GOT3 (cell line): ENCODE measurements around the gene CSGALNACT2.

Experiments used
- DNase-seq: peaks from one replicate; lab custom pipeline; 2025; ENCODE audit warnings: mixed read lengths; lab: John Stamatoyannopoulos, UW

Gene CSGALNACT2

DNA sequence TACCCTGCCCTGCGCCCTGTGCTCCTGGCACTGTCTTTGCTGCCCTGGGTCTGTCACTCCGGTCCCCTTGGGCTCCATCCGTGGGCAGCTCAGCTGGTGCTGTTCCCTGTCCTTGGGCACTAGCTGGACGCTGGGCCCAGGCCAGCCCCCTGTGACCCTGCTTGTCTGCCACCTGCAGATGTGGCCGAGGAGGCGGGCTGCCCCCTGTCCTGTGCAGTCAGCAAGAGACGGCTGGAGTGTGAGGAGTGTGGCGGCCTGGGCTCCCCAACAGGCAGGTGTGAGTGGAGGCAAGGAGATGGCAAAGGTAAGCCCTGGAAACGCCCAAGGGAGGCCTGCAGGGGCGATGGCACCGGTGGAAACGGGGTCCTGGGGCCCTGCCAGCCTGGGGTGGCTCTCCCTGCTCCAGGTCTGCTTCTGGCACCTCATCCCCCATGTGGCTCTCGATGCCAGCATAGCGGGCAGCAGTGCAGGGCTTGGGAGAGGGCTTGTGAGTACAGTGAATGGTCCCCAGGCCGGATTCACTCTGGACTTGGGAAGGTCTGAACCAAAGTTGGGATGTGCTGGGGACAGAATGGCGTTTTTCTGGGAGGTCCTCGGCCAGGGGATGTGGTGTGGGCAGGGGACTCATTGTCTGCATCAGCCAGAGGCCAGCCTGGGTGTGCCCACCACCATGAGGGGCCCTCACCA, 26.2 kb upstream of the CSGALNACT2 start:
- DNase-seq = no peak

DNA sequence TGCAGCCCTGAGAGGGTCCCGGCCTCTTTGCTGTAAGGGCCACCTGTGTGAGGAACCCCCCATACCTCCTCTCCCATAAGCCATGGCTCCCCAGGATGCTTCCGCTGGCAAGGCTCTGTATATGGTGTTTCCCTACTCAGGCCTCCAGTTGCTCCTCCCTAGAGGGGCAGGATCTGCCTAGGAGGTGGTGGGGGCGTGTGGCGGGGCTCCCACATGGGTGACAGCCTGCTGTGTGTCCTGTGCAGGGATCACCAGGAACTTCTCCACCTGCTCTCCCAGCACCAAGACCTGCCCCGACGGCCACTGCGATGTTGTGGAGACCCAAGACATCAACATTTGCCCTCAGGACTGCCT, 25.7 kb upstream of the CSGALNACT2 start:
- no peak for DNase-seq

DNA sequence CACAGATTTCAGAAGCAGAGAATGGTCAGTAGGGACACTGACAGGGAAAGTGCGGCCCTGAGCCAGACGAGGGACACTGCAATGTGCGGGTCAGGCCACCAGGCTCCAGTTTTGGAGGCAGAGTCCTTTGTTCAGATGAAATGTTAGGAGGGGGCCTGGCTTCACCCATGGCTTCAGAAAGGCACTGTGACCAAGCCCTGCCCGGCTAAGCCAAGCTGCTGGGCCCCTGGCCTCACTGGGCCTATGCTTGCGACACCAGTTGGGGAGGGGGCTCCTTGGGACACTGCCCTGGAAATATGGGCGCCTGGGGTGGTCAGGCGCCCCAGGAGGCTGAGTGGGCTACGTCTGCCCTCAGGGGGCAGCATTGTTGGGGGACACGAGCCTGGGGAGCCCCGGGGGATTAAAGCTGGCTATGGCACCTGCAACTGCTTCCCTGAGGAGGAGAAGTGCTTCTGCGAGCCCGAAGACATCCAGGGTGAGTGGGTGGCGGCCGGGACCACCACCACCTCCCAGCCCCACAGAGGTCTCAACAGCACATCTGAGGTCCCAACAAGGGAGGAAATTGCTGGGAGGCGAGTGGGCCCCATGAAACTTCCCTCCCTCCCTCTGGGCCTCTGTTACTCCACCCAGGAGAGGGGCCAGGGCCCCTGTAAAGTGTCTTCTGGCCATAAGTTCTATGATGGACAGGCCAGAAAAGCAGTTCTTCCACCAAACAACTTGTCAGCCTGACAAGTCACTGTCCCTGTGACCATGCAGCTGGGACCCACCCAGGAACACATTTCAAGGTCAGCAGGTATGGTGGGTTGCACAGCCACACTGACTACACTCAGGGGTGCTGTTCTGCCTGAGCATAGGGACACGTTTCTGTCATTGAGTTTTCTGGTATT, 24.8 kb upstream of the CSGALNACT2 start:
- no peak for DNase-seq

GRCh38 chr10:43114088-43114742, 24.0 kb upstream of the CSGALNACT2 start:
- DNase-seq = no peak

GRCh38 chr10:43114743-43115611, 23.3 kb upstream of the CSGALNACT2 start:
- no peak for DNase-seq

- DNase-seq = no peak
These were observed 22.2 kb upstream of the CSGALNACT2 start for GRCh38 chr10:43115881-43116595.

- DNase-seq = no peak
These were observed 21.6 kb upstream of the CSGALNACT2 start for GRCh38 chr10:43116596-43116995.

- no peak for DNase-seq
These were observed 21.0 kb upstream of the CSGALNACT2 start for GRCh38 chr10:43117031-43117776.

DNA sequence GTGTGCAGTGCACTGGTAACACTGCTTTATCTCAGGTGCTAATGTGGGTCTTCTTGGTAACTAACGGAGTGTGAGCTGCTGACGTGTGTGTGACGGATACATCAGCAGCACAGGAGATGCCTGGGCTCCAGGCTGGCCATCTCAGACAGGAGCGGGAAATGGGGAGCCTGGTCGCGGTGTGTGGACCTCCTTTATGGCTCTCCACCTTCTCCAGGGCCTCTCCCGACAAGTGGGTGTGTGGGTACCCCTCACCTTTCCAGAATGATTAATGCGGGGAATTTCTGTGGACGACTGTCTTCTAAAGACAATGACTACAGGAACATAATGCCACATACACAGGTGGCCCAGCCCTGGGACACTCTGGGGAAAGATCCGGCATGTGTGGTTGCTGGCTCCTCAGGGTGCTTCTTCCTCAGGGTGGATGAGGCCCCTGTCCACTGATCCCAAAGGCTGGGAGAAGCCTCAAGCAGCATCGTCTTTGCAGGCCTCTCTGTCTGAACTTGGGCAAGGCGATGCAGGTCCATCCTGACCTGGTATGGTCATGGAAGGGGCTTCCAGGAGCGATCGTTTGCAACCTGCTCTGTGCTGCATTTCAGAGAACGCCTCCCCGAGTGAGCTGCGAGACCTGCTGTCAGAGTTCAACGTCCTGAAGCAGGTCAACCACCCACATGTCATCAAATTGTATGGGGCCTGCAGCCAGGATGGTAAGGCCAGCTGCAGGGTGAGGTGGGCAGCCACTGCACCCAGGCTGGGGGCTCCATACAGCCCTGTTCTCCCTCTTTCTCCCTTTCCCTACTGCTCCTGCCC, 20.3 kb upstream of the CSGALNACT2 start:
- DNase-seq = no peak

DNA sequence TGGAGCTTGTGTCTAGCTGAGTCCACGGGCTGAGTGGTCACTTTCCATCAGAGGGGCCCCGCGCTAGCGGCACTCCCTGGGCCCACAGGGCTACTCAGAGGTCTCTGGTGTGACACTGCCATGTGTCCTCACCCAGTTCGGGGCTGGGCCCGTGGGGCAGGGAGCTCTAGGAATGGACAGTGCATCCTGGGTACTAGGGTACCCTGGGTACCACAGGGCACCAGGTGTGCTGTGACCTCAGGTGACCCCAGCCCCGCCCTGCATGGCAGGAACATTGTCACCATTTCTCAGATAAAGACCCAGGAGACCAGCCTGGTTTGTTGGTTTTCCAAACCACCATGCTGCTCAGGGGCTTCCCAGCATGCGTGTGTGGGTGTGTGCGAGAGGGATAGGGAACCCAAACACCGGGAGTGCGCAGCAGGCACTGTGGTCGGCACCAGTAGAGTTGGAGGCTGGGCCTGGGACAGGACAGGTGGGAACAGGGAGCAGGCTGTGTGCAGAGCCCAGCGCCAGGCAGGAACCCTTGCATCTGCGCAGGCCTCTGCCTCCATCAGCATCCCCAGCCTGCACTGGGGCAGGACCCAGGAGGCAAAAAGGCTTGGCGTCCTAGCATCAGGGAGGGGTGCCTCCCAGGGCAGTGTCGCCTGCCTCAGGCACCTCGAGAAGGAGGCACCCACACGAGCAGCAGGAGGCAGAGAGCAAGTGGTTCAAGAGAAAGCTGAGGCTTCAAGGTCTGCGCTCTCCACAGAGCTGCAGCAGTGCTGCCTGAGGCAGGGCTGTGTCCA, 19.4 kb upstream of the CSGALNACT2 start:
- DNase-seq = no peak

GRCh38 chr10:43119416-43120115, 18.7 kb upstream of the CSGALNACT2 start:
- no peak for DNase-seq

GRCh38 chr10:43120116-43120928, 17.9 kb upstream of the CSGALNACT2 start:
- DNase-seq = no peak

DNA sequence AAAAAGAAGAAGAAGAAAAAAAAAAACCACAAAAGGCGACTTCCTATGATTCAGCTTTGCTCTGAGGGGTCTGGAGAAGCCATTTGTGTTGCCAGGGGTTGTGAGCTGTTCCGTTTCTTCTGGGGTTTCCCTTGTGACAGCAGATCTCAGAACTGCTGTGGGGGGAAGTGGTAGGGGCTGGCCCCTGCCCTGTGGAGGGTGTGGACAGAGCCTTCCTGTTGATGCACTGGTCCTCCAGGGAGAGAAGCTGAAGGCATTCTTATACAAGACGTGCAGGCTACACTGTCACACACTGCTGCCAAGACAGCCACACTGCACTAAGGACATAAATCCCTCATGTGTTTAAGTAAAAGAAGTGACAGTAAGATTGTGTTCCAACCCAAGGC, 17.3 kb upstream of the CSGALNACT2 start:
- no peak for DNase-seq

DNA sequence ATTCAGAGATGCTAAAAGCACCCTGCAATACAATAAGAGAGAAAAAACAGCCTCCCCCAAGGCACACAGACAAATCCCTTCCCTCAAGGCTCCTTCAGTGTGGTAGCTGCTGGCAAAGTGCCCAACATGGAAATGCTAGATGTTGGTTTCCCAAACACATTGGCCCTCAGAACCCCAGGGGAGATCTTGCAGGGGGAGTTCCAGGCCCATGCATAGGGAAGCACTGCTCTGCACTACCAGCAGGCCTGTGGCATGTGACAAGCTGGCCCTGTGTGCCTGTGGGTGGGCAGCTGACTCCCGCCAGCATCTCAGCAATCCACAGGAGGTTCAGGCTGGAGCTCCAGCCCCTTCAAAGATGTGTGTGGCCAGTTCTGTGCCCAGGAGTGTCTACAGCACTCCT, 16.8 kb upstream of the CSGALNACT2 start:
- no peak for DNase-seq

DNA sequence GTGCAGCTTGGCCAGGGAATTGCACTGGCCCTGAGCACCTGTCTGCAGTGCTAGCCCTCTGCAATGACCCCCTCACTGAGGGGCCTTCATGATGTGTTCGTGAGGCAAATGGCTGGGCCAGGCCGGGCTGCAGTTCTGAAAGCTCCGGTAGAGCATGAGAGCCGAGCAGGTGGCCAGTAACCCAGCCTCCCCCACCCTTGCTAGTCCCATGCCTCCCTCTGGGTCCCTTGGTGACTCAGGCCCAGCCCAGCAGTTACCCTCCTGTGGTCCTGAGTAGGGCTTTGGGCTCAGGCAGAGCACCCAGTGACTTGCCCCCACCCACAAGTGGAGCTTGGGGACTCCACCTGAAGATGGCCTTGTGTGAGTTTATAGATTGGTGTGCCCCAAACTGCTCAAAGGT, 16.1 kb upstream of the CSGALNACT2 start:
- no peak for DNase-seq

- no peak for DNase-seq
These were observed 15.4 kb upstream of the CSGALNACT2 start for GRCh38 chr10:43122826-43123225.

DNA sequence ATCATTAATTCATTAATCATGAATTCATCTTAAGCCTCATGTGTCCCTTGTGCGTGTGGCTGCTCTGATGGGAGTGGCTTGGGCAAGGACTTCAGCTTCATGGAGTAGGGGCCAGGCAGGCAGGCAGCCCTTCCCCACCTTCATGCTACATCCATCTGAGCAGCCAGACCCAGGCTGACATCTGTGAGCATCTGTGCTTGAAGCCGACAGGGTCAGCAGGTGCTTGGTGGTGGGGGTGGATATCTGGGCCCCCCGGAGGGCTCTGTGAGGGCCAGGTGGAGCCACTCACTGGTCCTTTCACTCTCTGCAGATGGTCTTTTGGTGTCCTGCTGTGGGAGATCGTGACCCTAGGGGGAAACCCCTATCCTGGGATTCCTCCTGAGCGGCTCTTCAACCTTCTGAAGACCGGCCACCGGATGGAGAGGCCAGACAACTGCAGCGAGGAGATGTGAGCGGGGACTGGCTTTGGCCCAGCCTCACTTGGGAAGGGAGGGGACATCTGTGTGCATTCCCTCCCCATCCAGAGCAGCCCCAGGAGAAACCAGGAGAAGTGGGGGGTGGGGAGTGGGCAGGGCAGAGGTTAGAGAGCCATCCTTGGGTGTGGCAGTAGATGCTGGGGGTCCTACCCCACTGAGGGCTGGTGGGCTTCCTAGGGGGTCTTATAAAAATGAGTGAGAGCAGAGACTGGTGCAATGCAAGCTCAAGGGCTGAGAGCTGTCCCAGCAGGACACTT, 14.7 kb upstream of the CSGALNACT2 start:
- DNase-seq = no peak
